WTC11 (cell line): ENCODE measurements around the gene PPM1E. TPM values are rescaled to one million over a fixed set of nuclear protein-coding genes. Genes with fewer than 3 reads are reported as not detected.
"Not testable (repeated sequence)": the region's sequence is repeated elsewhere in the genome, so short reads cannot be mapped to it uniquely, and the experiment has no call there.

Source experiments
- ATAC-seq: fragments of 200-7000 bp; cut with Tn5 transposase; 2 replicates; pipeline ENCODE4 v1.10.0; 2021; ENCODE audit warnings: mild to moderate bottlenecking, moderate library complexity
- CTCF ChIA-PET: fragments of 300-600 bp; sonication (Branson Sonifier 250); formaldehyde crosslinking; loops from one replicate; lab custom pipeline; 2021; ENCODE audit warnings: antibody characterized with exemption; lab: Charles Lee
- POLR2A ChIA-PET: fragments of 350-600 bp; sonication (Branson Sonifier 250); formaldehyde crosslinking; loops from one replicate; lab custom pipeline; 2021; ENCODE audit warnings: antibody characterized with exemption; lab: Charles Lee
- DNase-seq: peaks from one replicate; pipeline ENCODE4 v3.0.0; 2021; ENCODE audit warnings: low spot score
- H3K27ac Mint-ChIP-seq: 2 replicates; pipeline ENCODE4 v1.8.0; 2021; ENCODE audit warnings: mixed read lengths
- H3K27me3 Mint-ChIP-seq: 2 replicates; pipeline ENCODE4 v1.8.0; 2021; ENCODE audit warnings: low read depth, mild to moderate bottlenecking, moderate library complexity, mixed read lengths
- H3K36me3 Mint-ChIP-seq: 2 replicates; pipeline ENCODE4 v1.8.0; 2021; ENCODE audit warnings: mixed read lengths
- H3K4me1 Mint-ChIP-seq: 2 replicates; pipeline ENCODE4 v1.8.0; 2022; ENCODE audit warnings: mixed read lengths
- H3K4me3 Mint-ChIP-seq: 2 replicates; pipeline ENCODE4 v1.8.0; 2021; ENCODE audit warnings: mild to moderate bottlenecking, moderate library complexity, mixed read lengths
- H3K9me3 Mint-ChIP-seq: 2 replicates; pipeline ENCODE4 v1.8.0; 2021; ENCODE audit warnings: mixed read lengths
- CBFB ChIP-seq: sonication (generic); formaldehyde crosslinking; IDR thresholded peaks from 2 replicates; pipeline ENCODE4 v1.8.1; 2022; ENCODE audit warnings: mild to moderate bottlenecking, low read depth, missing genetic modification reagents
- CDX4 ChIP-seq: fragments of 250-450 bp; sonication (Bioruptor Pico); IDR thresholded peaks from 2 replicates; pipeline ENCODE4 v1.9.0; 2021; ENCODE audit warnings: moderate library complexity, mild to moderate bottlenecking, inconsistent platforms, borderline replicate concordance
- E2F4 ChIP-seq: sonication (generic); formaldehyde crosslinking; IDR thresholded peaks from 2 replicates; pipeline ENCODE4 v1.8.1; 2022; ENCODE audit warnings: low read depth, mild to moderate bottlenecking, moderate library complexity, missing genetic modification reagents, borderline replicate concordance
- FOXJ3 ChIP-seq: sonication (generic); formaldehyde crosslinking; IDR thresholded peaks from 2 replicates; pipeline ENCODE4 v1.9.0; 2021; ENCODE audit warnings: missing genetic modification reagents, mild to moderate bottlenecking, borderline replicate concordance
- FOXK1 ChIP-seq: sonication (generic); formaldehyde crosslinking; IDR thresholded peaks from 2 replicates; pipeline ENCODE4 v1.8.0; 2022; ENCODE audit warnings: mild to moderate bottlenecking, moderate library complexity, missing genetic modification reagents
- GABPB1 ChIP-seq: sonication (generic); formaldehyde crosslinking; IDR thresholded peaks from 2 replicates; pipeline ENCODE4 v1.8.1; 2023; ENCODE audit warnings: mild to moderate bottlenecking, missing genetic modification reagents
- GRHL2 ChIP-seq: fragments of 250-450 bp; sonication (Bioruptor Pico); IDR thresholded peaks from 2 replicates; pipeline ENCODE4 v1.8.0; 2022; ENCODE audit warnings: mild to moderate bottlenecking, moderate library complexity; ENCODE audit not compliant: insufficient replicate concordance, severe bottlenecking
- JUN ChIP-seq: sonication (generic); formaldehyde crosslinking; IDR thresholded peaks from 2 replicates; pipeline ENCODE4 v1.8.0; 2023; ENCODE audit warnings: mild to moderate bottlenecking, missing genetic modification reagents
- KAT7 ChIP-seq: sonication (generic); formaldehyde crosslinking; IDR thresholded peaks from 2 replicates; pipeline ENCODE4 v1.8.1; 2023; ENCODE audit warnings: missing genetic modification reagents, mild to moderate bottlenecking, borderline replicate concordance
- MXD4 ChIP-seq: fragments of 250-450 bp; sonication (Bioruptor Pico); IDR thresholded peaks from 2 replicates; pipeline ENCODE4 v1.8.0; 2021; ENCODE audit warnings: mild to moderate bottlenecking, moderate library complexity, borderline replicate concordance
- NFATC4 ChIP-seq: fragments of 250-450 bp; sonication (Bioruptor Pico); IDR thresholded peaks from 2 replicates; pipeline ENCODE4 v1.9.0; 2021; ENCODE audit warnings: mild to moderate bottlenecking
- PREB ChIP-seq: sonication (generic); formaldehyde crosslinking; IDR thresholded peaks from 2 replicates; pipeline ENCODE4 v1.8.1; 2022; ENCODE audit warnings: mild to moderate bottlenecking, missing genetic modification reagents, moderate library complexity, borderline replicate concordance
- TEAD1 ChIP-seq: sonication (generic); formaldehyde crosslinking; IDR thresholded peaks from 2 replicates; pipeline ENCODE4 v1.8.0; 2022; ENCODE audit warnings: mild to moderate bottlenecking, missing genetic modification reagents
- USF2 ChIP-seq: sonication (generic); formaldehyde crosslinking; IDR thresholded peaks from 2 replicates; pipeline ENCODE4 v1.8.1; 2023; ENCODE audit warnings: mild to moderate bottlenecking, missing genetic modification reagents, moderate library complexity
- ZNF263 ChIP-seq: sonication (generic); formaldehyde crosslinking; IDR thresholded peaks from 2 replicates; pipeline ENCODE4 v1.8.1; 2022; ENCODE audit warnings: low read depth, mild to moderate bottlenecking, moderate library complexity, missing genetic modification reagents
- ZNF396 ChIP-seq: fragments of 250-450 bp; sonication (Bioruptor Pico); IDR thresholded peaks from 2 replicates; pipeline ENCODE4 v1.8.0; 2021; ENCODE audit warnings: mild to moderate bottlenecking, moderate library complexity, borderline replicate concordance
- total RNA-seq: library from RNA; stranded (reverse); gene quantifications from 3 replicates; pipeline ENCODE4 v1.2.3, GENCODE V29; 2021

The PPM1E gene
- total RNA-seq, 1 experiment from 2014 or later: 8.1 TPM

- H3K27ac Mint-ChIP-seq: no peak overlapping the region
- TF ChIP-seq E2F4 (CRISPR knock-in tag) (no peak), TEAD1 (CRISPR knock-in tag) (no peak), MXD4 (CRISPR knock-in tag) (no peak), USF2 (CRISPR knock-in tag) (no peak), GABPB1 (CRISPR knock-in tag) (no peak), JUN (no peak), CDX4 (CRISPR knock-in tag) (no peak), FOXK1 (CRISPR knock-in tag) (no peak), FOXJ3 (CRISPR knock-in tag) (no peak), CBFB (CRISPR knock-in tag) (no peak), KAT7 (CRISPR knock-in tag) (no peak), GRHL2 (CRISPR knock-in tag) (no peak), ZNF263 (CRISPR knock-in tag) (no peak)
- peaks cover 30% of the 10 kb centered on the region for H3K9me3 Mint-ChIP-seq
- H3K4me3 Mint-ChIP-seq: no peak overlapping the region
- no peak for ATAC-seq
- peaks cover 23% of the 10 kb centered on the region for H3K36me3 Mint-ChIP-seq
- ChIA-PET POLR2A (no interaction called here), CTCF (interaction anchor here (1.9 kb wide), 1 partner anchor 57 kb away, joined by 4 read pairs; no protein-coding TSS in a partner anchor)
- no peaks in the 10 kb centered on the region for H3K4me1 Mint-ChIP-seq
- no peaks in the 10 kb centered on the region; the same call in 1 of the 2 replicates for H3K27me3 Mint-ChIP-seq
- no peak for DNase-seq
Measured at GRCh38 chr17:58947824-58948223, 192.2 kb downstream of the PPM1E start.

GRCh38 chr17:58954358-58954757 lies 198.7 kb downstream of the PPM1E start:
- POLR2A ChIA-PET, H3K4me3 Mint-ChIP-seq, H3K27me3 Mint-ChIP-seq, CTCF ChIA-PET, DNase-seq, H3K27ac Mint-ChIP-seq, ATAC-seq, H3K4me1 Mint-ChIP-seq: not testable (repeated sequence)
- H3K9me3 Mint-ChIP-seq: peaks cover 21% of the 10 kb centered on the region
- peaks cover 17% of the 10 kb centered on the region for H3K36me3 Mint-ChIP-seq

- H3K4me3 Mint-ChIP-seq: no peak overlapping the region
- ChIA-PET CTCF (interaction anchor here (0.8 kb wide), 1 partner anchor 272 kb away, joined by 3 read pairs; no protein-coding TSS in a partner anchor), POLR2A (no interaction called here)
- ATAC-seq: no peak
- DNase-seq: no peak
- TF ChIP-seq PREB (CRISPR knock-in tag) (no peak), ZNF396 (CRISPR knock-in tag) (no peak), NFATC4 (CRISPR knock-in tag) (no peak)
- H3K27me3 Mint-ChIP-seq: no peaks in the 10 kb centered on the region
- H3K36me3 Mint-ChIP-seq: no peaks in the 10 kb centered on the region
- H3K9me3 Mint-ChIP-seq: 0 out of 2 replicates have a peak, but pooled peaks cover 3% of the 10 kb centered on the region
- peaks cover 5% of the 10 kb centered on the region for H3K4me1 Mint-ChIP-seq
- H3K27ac Mint-ChIP-seq: no peak overlapping the region
Measured at GRCh38 chr17:58956997-58957724, 201.5 kb downstream of the PPM1E start.

GRCh38 chr17:58957725-58958073 lies 202.0 kb downstream of the PPM1E start:
- H3K4me3 Mint-ChIP-seq, H3K27ac Mint-ChIP-seq, POLR2A ChIA-PET, H3K36me3 Mint-ChIP-seq, DNase-seq, CTCF ChIA-PET, H3K4me1 Mint-ChIP-seq, H3K9me3 Mint-ChIP-seq, H3K27me3 Mint-ChIP-seq, ATAC-seq: not testable (repeated sequence)
